Measurements from ENCODE around the gene CELF5. TPM values are rescaled to one million over a fixed set of nuclear protein-coding genes. Genes with fewer than 3 reads are reported as not detected.

Gene CELF5
- total and polyA plus RNA-seq, 9 of the 15 experiments (the other 6 are each of a cell fraction or from before 2014, with no cell fraction given): 0.01 to 0.56 (median 0.22) TPM

GRCh38 chr19:3185461-3186159 is 38.9 kb upstream of the CELF5 start, which contains the start of gene NCLN (continued):
- 0 out of 2 replicates have a peak, but pooled peaks have one; percentile 21 for TF ChIP-seq SMAD3 (CRISPR knock-in tag; conservative IDR thresholded peaks at IDR 0.05)
- no peak; the same call in 1 of the 2 replicates for TF ChIP-seq USF1 (CRISPR knock-in tag; IDR thresholded peaks at IDR 0.05)
- TF ChIP-seq MYC (IDR thresholded peaks at IDR 0.05; ENCODE audit: low read depth, low read length): peak; percentile 40; the same call in 1 of the 2 replicates
- TF ChIP-seq MYC (CRISPR knock-in tag; IDR thresholded peaks at IDR 0.05; ENCODE audit: borderline replicate concordance, low read depth): no peak
- TF ChIP-seq CHD1 (IDR thresholded peaks at IDR 0.05; ENCODE audit: low read length): no peak
- TF ChIP-seq, protein P1, sequence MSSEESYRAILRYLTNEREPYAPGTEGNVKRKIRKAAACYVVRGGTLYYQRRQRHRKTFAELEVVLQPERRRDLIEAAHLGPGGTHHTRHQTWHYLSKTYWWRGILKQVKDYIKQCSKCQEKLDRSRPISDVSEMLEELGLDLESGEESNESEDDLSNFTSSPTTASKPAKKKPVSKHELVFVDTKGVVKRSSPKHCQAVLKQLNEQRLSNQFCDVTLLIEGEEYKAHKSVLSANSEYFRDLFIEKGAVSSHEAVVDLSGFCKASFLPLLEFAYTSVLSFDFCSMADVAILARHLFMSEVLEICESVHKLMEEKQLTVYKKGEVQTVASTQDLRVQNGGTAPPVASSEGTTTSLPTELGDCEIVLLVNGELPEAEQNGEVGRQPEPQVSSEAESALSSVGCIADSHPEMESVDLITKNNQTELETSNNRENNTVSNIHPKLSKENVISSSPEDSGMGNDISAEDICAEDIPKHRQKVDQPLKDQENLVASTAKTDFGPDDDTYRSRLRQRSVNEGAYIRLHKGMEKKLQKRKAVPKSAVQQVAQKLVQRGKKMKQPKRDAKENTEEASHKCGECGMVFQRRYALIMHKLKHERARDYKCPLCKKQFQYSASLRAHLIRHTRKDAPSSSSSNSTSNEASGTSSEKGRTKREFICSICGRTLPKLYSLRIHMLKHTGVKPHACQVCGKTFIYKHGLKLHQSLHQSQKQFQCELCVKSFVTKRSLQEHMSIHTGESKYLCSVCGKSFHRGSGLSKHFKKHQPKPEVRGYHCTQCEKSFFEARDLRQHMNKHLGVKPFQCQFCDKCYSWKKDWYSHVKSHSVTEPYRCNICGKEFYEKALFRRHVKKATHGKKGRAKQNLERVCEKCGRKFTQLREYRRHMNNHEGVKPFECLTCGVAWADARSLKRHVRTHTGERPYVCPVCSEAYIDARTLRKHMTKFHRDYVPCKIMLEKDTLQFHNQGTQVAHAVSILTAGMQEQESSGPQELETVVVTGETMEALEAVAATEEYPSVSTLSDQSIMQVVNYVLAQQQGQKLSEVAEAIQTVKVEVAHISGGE (CRISPR knock-in tag; IDR thresholded peaks at IDR 0.05): peak in 2 of 3 experiments; percentile 40 to 94; a peak in 3 of 6 replicates
- no peak for TF ChIP-seq MCM7 (IDR thresholded peaks at IDR 0.05)
- no peak for TF ChIP-seq ATF3 (IDR thresholded peaks at IDR 0.05)
- no peak for TF ChIP-seq ATF3 (CRISPR knock-in tag; conservative IDR thresholded peaks at IDR 0.05)
- peak; percentile 45 to 77; a peak in 2 of 4 replicates for TF ChIP-seq ARNT (IDR thresholded peaks at IDR 0.05)
- 0 out of 2 replicates have a peak, but pooled peaks have one; percentile 64 for TF ChIP-seq FOXP1 (CRISPR knock-in tag; IDR thresholded peaks at IDR 0.05)
- TF ChIP-seq GTF2A2 (tag; IDR thresholded peaks at IDR 0.05): no peak
- TF ChIP-seq MXD1 (CRISPR knock-in tag; IDR thresholded peaks at IDR 0.05; ENCODE audit: borderline replicate concordance, poor library complexity, severe bottlenecking): peak; percentile 10
- peak; percentile 98 for TF ChIP-seq GABPA (tag; conservative IDR thresholded peaks at IDR 0.05; ENCODE audit: low read depth)

Measured in K562 (cell line).